ENCODE results near the gene OPN1SW.

Gene OPN1SW

GRCh38 chr7:128793181-128793547 lies 17.6 kb upstream of the OPN1SW start:
- DNase-seq (ENCODE audit: low read depth) = no peak

- no peak for DNase-seq (ENCODE audit: low read depth)
These were observed 17.0 kb upstream of the OPN1SW start for GRCh38 chr7:128792471-128793180.

- DNase-seq (ENCODE audit: low read depth) = no peak
These were observed 16.4 kb upstream of the OPN1SW start for GRCh38 chr7:128791972-128792327.

- no peak for DNase-seq (ENCODE audit: low read depth)
These were observed 15.8 kb upstream of the OPN1SW start, which contains the start of gene CCDC136 for GRCh38 chr7:128791121-128791971. Gene CCDC136 (plus strand): TSS chr7:128791968. CDS start chr7:128792412, 444 bp downstream.

GRCh38 chr7:128790315-128791041 lies 14.9 kb upstream of the OPN1SW start:
- no peak for DNase-seq (ENCODE audit: low read depth)

GRCh38 chr7:128788446-128789412 lies 13.1 kb upstream of the OPN1SW start:
- no peak for DNase-seq (ENCODE audit: low read depth)

GRCh38 chr7:128785738-128786137 lies 10.1 kb upstream of the OPN1SW start:
- DNase-seq (ENCODE audit: low read depth) = no peak

GRCh38 chr7:128783143-128783861 lies 7.7 kb upstream of the OPN1SW start:
- peak; percentile 58 for DNase-seq (ENCODE audit: low read depth)

- DNase-seq (ENCODE audit: low read depth) = no peak
These were observed 6.3 kb upstream of the OPN1SW start for GRCh38 chr7:128781851-128782250.

GRCh38 chr7:128781126-128781525 lies 5.5 kb upstream of the OPN1SW start:
- DNase-seq (ENCODE audit: low read depth) = peak; percentile 62

GRCh38 chr7:128778946-128779345 lies 3.4 kb upstream of the OPN1SW start:
- DNase-seq (ENCODE audit: low read depth) = no peak

GRCh38 chr7:128777156-128778123 lies 1.8 kb upstream of the OPN1SW start:
- no peak for DNase-seq (ENCODE audit: low read depth)

GRCh38 chr7:128774921-128775320 lies 673 bp downstream of the OPN1SW start:
- no peak for DNase-seq (ENCODE audit: low read depth)

GRCh38 chr7:128774029-128774689 lies 1.4 kb downstream of the OPN1SW start:
- no peak for DNase-seq (ENCODE audit: low read depth)

GRCh38 chr7:128773604-128774003 lies 2.0 kb downstream of the OPN1SW start:
- DNase-seq (ENCODE audit: low read depth) = no peak

- DNase-seq (ENCODE audit: low read depth) = no peak
These were observed 5.4 kb downstream of the OPN1SW start for GRCh38 chr7:128770233-128770632.

- DNase-seq (ENCODE audit: low read depth) = no peak
These were observed 8.0 kb downstream of the OPN1SW start for GRCh38 chr7:128767475-128768110.

GRCh38 chr7:128763541-128763940 lies 12.1 kb downstream of the OPN1SW start:
- DNase-seq (ENCODE audit: low read depth) = no peak

GRCh38 chr7:128759242-128759641 lies 16.4 kb downstream of the OPN1SW start:
- no peak for DNase-seq (ENCODE audit: low read depth)
